ENCODE measurements around the gene PFDN4. TPM values are rescaled to one million over a fixed set of nuclear protein-coding genes. Genes with fewer than 3 reads are reported as not detected.

PFDN4 gene
- total RNA-seq, 1 donor from 2014 or later = 23.4 TPM

DNA sequence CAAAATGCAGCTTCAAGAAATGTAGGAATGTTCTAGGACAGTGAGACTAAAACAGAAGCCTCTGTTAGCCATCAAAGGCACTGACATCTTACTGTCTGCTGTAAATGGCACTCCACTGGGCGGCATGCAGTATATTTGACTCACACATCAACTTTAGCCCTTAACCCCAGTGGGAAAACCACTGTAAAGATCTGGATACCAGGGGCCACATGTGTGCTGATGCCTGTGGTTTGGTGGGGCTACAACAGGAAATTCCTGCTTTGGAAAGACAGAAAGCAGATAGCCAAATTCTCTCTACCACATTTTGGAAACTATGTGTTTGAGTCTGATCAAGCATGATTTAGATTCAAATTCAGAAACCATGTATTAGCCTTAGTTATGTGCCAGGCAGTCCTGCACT is 4.3 kb downstream of the PFDN4 start:
- DNase-seq = no peak
- no peaks in the 10 kb centered on the region for H3K27me3 ChIP-seq (ENCODE audit: low read depth)
- TF ChIP-seq, protein P1, sequence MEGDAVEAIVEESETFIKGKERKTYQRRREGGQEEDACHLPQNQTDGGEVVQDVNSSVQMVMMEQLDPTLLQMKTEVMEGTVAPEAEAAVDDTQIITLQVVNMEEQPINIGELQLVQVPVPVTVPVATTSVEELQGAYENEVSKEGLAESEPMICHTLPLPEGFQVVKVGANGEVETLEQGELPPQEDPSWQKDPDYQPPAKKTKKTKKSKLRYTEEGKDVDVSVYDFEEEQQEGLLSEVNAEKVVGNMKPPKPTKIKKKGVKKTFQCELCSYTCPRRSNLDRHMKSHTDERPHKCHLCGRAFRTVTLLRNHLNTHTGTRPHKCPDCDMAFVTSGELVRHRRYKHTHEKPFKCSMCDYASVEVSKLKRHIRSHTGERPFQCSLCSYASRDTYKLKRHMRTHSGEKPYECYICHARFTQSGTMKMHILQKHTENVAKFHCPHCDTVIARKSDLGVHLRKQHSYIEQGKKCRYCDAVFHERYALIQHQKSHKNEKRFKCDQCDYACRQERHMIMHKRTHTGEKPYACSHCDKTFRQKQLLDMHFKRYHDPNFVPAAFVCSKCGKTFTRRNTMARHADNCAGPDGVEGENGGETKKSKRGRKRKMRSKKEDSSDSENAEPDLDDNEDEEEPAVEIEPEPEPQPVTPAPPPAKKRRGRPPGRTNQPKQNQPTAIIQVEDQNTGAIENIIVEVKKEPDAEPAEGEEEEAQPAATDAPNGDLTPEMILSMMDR (IDR thresholded peaks at IDR 0.05; ENCODE audit: borderline replicate concordance) = no peak
- H3K27ac ChIP-seq (replicated peaks) = no peak overlapping the region
- no peak overlapping the region for H3K4me3 ChIP-seq
- intact Hi-C loops (cut with micrococcal nuclease) = no loop called here
- H3K36me3 ChIP-seq = peaks cover 25% of the 10 kb centered on the region
- H3K9me3 ChIP-seq (replicated peaks) = no peaks in the 10 kb centered on the region
- peaks cover 49% of the 10 kb centered on the region for H3K4me1 ChIP-seq

DNA sequence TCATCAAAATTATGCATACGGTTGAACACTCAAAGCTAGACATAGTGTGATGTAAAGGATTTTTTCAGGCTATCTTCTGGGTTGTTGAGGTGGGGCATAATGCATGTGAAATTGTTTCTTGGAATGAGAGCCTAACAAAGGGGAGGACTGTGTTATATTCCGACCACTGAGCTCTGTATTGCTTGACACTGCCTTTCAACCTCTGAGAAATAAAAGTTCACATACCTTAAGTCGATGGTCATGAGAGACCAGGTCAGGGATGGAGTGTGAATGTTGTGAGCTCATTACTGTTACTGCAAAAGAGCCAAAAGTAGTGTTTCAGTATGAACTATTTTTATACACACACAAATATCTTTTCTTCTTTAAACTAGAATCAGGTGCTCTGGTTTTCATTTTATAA is 5.0 kb downstream of the PFDN4 start:
- TF ChIP-seq, protein P1 (IDR thresholded peaks at IDR 0.05; ENCODE audit: borderline replicate concordance) = no peak
- Histone ChIP-seq H3K4me3 (no peak overlapping the region), H3K27me3 (ENCODE audit: low read depth) (no peaks in the 10 kb centered on the region), H3K27ac (replicated peaks) (no peak overlapping the region), H3K4me1 (peaks cover 53% of the 10 kb centered on the region), H3K9me3 (replicated peaks) (no peaks in the 10 kb centered on the region), H3K36me3 (peaks cover 26% of the 10 kb centered on the region)
- intact Hi-C loops (cut with micrococcal nuclease) = no loop called here
- DNase-seq = no peak

DNA sequence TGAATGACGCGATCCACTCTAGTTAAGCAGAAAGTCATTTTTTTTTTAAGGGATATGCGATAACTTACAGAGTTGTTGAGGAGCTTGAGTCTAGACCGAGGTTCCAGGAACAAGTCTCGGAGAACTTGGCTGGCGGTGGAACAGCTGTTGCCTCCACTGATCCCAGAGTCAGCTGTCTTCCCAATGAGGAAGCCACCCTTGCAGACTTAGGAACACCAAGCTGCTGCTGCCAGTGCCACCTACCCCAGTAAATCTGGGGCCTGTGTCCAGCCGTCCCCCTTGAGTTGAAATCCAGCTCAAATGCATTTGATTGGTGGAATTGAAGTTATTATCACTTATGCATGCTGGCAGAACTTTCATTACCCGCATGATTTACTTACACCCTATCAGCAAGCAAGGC is 6.7 kb downstream of the PFDN4 start:
- no peaks in the 10 kb centered on the region for H3K27me3 ChIP-seq (ENCODE audit: low read depth)
- H3K36me3 ChIP-seq = peaks cover 26% of the 10 kb centered on the region
- H3K4me1 ChIP-seq = peaks cover 53% of the 10 kb centered on the region
- DNase-seq = no peak
- TF ChIP-seq, protein P1 (IDR thresholded peaks at IDR 0.05; ENCODE audit: borderline replicate concordance) = no peak
- no peak overlapping the region for H3K27ac ChIP-seq (replicated peaks)
- intact Hi-C loops (cut with micrococcal nuclease) = no loop called here
- H3K4me3 ChIP-seq = no peak overlapping the region
- H3K9me3 ChIP-seq (replicated peaks) = no peaks in the 10 kb centered on the region

DNA sequence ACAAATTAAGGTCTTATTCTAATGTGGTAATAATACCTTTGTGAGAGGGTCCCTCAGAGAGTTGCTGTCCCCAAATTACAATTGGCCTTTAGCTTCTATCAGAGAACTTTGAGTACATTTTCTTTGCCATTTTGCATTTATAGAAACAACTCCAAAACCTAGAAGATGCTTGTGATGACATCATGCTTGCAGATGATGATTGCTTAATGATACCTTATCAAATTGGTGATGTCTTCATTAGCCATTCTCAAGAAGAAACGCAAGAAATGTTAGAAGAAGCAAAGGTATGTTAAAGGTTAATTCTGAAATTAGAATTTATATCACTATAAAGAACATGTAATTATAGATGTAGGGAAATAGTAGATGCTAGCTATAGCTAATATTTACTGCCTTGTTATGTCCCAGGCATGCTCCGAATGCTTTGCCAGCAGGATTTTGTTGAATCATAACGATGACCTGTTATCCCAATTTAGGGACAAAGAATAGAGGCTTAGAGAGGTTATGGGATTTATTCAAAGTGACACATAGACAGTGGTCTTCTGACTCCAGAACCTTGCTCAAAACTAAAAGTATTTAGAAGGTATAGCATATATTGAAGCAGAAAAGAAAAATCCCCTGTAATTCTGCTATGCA is 7.4 kb downstream of the PFDN4 start:
- Histone ChIP-seq H3K27me3 (ENCODE audit: low read depth) (no peaks in the 10 kb centered on the region), H3K27ac (replicated peaks) (no peak overlapping the region), H3K4me1 (peaks cover 47% of the 10 kb centered on the region), H3K9me3 (replicated peaks) (no peaks in the 10 kb centered on the region), H3K36me3 (peaks cover 26% of the 10 kb centered on the region), H3K4me3 (no peak overlapping the region)
- TF ChIP-seq, protein P1 (IDR thresholded peaks at IDR 0.05; ENCODE audit: borderline replicate concordance) = no peak
- no peak for DNase-seq
- intact Hi-C loops (cut with micrococcal nuclease) = no loop called here

DNA sequence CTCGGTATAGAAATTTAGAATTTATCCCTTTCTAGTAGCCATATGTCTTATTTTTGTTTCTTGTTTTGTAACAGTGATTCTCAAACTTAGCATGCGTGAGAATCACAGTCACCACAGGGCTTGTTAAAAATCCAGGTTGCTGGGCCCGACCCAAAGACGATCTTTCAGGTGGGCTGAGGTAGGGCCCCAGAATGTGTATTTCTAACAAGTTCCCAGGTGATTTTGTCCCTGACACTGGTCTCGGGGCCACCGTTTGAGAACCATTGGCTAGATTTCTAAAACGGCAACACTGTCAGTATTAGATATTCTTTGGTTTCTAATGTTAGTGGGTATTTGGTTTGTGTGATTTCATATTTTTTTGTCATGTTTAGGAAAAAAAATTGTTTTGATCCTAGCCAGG is 9.9 kb downstream of the PFDN4 start:
- Histone ChIP-seq H3K27ac (replicated peaks) (peak overlapping the region; percentile 60), H3K4me1 (peaks cover 41% of the 10 kb centered on the region)
- intact Hi-C loops (cut with micrococcal nuclease) = no loop called here

More for the DNA sequence above, 9.9 kb downstream of the PFDN4 start:
- Histone ChIP-seq H3K36me3 (peaks cover 23% of the 10 kb centered on the region), H3K4me3 (no peak overlapping the region), H3K27me3 (ENCODE audit: low read depth) (no peaks in the 10 kb centered on the region), H3K9me3 (replicated peaks) (no peaks in the 10 kb centered on the region)
- TF ChIP-seq, protein P1 (IDR thresholded peaks at IDR 0.05; ENCODE audit: borderline replicate concordance) = no peak
- no peak for DNase-seq
